GM21528 (cell line): ENCODE data around the gene OPCML.

Experiments
- ATAC-seq: cut with Tn5 transposase; IDR thresholded peaks from one replicate; pipeline ENCODE4 v1.9.1; 2021; ENCODE audit warnings: mild to moderate bottlenecking, moderate library complexity; ENCODE audit not compliant: unreplicated experiment, low FRiP score

OPCML gene

GRCh38 chr11:132790466-132790865 lies 741.8 kb downstream of the OPCML start:
- no peak for ATAC-seq

GRCh38 chr11:132788816-132789325 lies 743.4 kb downstream of the OPCML start:
- no peak for ATAC-seq

GRCh38 chr11:132785878-132786277 lies 746.4 kb downstream of the OPCML start:
- ATAC-seq: no peak

GRCh38 chr11:132784441-132784840 lies 747.9 kb downstream of the OPCML start:
- ATAC-seq: no peak

GRCh38 chr11:132782102-132782501 lies 750.2 kb downstream of the OPCML start:
- ATAC-seq: no peak

GRCh38 chr11:132780046-132780445 lies 752.3 kb downstream of the OPCML start:
- no peak for ATAC-seq

GRCh38 chr11:132779497-132779896 lies 752.8 kb downstream of the OPCML start:
- no peak for ATAC-seq

- ATAC-seq: no peak
Observed at GRCh38 chr11:132777067-132777975, 755.0 kb downstream of the OPCML start.

GRCh38 chr11:132773751-132774150 lies 758.5 kb downstream of the OPCML start:
- ATAC-seq: no peak

- no peak for ATAC-seq
Observed at GRCh38 chr11:132772703-132773545, 759.4 kb downstream of the OPCML start.

GRCh38 chr11:132771746-132772145 lies 760.6 kb downstream of the OPCML start:
- ATAC-seq: no peak

- ATAC-seq: no peak
Observed at GRCh38 chr11:132770829-132771530, 761.3 kb downstream of the OPCML start.

GRCh38 chr11:132763503-132763902 lies 768.8 kb downstream of the OPCML start:
- ATAC-seq: no peak

GRCh38 chr11:132755934-132756333 lies 776.4 kb downstream of the OPCML start:
- ATAC-seq: no peak

- ATAC-seq: no peak
Observed at GRCh38 chr11:132751516-132752250, 780.6 kb downstream of the OPCML start.

GRCh38 chr11:132746305-132746704 lies 786.0 kb downstream of the OPCML start:
- no peak for ATAC-seq

- no peak for ATAC-seq
Observed at GRCh38 chr11:132745306-132745705, 787.0 kb downstream of the OPCML start.

- no peak for ATAC-seq
Observed at GRCh38 chr11:132744771-132745170, 787.5 kb downstream of the OPCML start.

GRCh38 chr11:132743601-132744000 lies 788.7 kb downstream of the OPCML start:
- no peak for ATAC-seq

- no peak for ATAC-seq
Observed at GRCh38 chr11:132742929-132743328, 789.4 kb downstream of the OPCML start.
